Motor neuron (in vitro differentiated cells): ENCODE data around the gene STAT5B. TPM values are rescaled to one million over a fixed set of nuclear protein-coding genes. Genes with fewer than 3 reads are reported as not detected.
A peak's percentile ranks its signal among the peaks of the same experiment; 100 is the strongest.
"Not testable (repeated sequence)": the region's sequence is repeated elsewhere in the genome, so short reads cannot be mapped to it uniquely, and the experiment has no call there.

Source experiments
- ATAC-seq, 8 experiments: fragments of 200-7000 bp; cut with Tn5 transposase; replicated peaks in 6 of 8; 2 replicates each; pipeline ENCODE4 v1.8.0; 2021; ENCODE audit warnings: mild to moderate bottlenecking in 8 of 8, moderate library complexity in 8 of 8
- H3K27ac ChIP-seq, 2 donors: fragments of 250-450 bp; sonication (Bioruptor Pico); 2 replicates each; pipeline ENCODE4 v1.9.0; 2021; ENCODE audit warnings: antibody characterized with exemption in 2 of 2, mild to moderate bottlenecking in 2 of 2, moderate library complexity in 1 of 2
- H3K4me1 ChIP-seq, 2 donors: fragments of 250-450 bp; sonication (Bioruptor Pico); replicated peaks in 1 of 2; 2 replicates each; pipeline ENCODE4 v1.6.1; 2021; ENCODE audit warnings: antibody characterized with exemption in 2 of 2, mild to moderate bottlenecking in 2 of 2, moderate library complexity in 1 of 2
- H3K4me3 ChIP-seq, 5 donors: fragments of 250-450 bp; sonication (Bioruptor Pico); 2 replicates each; pipeline ENCODE4 v1.9.0; 2021; ENCODE audit warnings: antibody characterized with exemption in 5 of 5, mild to moderate bottlenecking in 5 of 5, moderate library complexity in 4 of 5
- WGBS, 10 experiments: fragments of 450-650 bp; shearing (Covaris generic); methylation state at CpG; one replicate each; pipeline ENCODE4 v1.0.0; 2022; 5-methylcytosine and 5-hydroxymethylcytosine counted together
- in situ Hi-C, 9 experiments: fragments of 400-800 bp; cut with MboI; loops; one replicate each; pipeline ENCODE4 v1.15.0; 2021; ENCODE audit warnings: low sequenced_read_pairs in 9 of 9, low pct_unique_long_range_greater_than_20kb in 2 of 9; ENCODE audit not compliant: unreplicated experiment in 9 of 9
- total RNA-seq, 8 experiments: library from RNA; unstranded; fragments of 300-600 nt; gene quantifications; 2 replicates each; pipeline versions ENCODE4 v1.2.3 to v1.2.4, GENCODE V29; 2022

STAT5B gene
- 10 to 100 TPM; 21.6 to 27.7 (median 23.5) TPM for total RNA-seq

DNA sequence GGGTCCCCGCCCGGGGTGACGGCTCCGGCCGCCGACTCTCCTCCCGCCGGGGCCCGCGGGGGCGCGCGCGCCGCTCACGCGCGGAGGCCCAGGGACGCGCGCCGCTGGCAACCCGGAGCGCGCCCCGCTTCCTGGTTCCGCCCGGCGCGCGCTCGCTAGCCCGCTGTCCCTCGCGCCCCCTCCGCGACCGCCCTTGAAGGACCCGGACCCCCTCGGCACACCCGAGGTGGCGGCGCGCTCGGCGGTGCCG lies at the start of gene STAT5B:
Gene STAT5B (minus strand): TSS at position 33 of the 250 bp plus-strand sequence. CDS start 44,264 bp downstream, outside the sequence.
- Histone ChIP-seq H3K27ac (peak within 1 kb of the TSS; percentile 89 to 92), H3K4me3 (peak within 1 kb of the TSS; percentile 77 to 96 (median 92)), H3K4me1 (peaks cover 17 to 27% of the 10 kb centered on the region in 2 donors)
- peak; percentile 64 to 82 (median 72) for ATAC-seq
- in situ Hi-C loops = no loop called here
- WGBS, 10 experiments = 0% methylated on average over 7 of the region's 47 CpGs; no CpG with 5 or more reads in 9 of the 10 experiments

DNA sequence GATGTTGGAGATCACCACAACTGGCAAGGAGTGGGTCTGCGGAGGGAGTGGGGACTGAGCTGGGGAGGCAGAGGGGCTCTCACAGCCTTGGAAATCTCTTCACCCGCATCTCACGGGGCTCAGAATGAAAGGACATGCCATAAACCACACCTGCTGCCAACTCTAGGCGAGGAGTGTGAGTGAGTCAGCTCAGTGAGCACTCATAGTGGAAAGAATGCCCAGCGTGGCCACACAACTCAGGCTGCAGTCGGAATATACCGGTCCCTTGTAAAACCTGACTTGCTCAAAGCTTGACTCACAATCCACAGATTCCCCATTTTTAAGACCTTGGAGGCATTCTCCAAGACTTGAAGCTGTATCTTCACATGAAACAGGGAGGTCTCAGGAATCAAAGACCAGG lies 48.8 kb upstream of the STAT5B start:
- 40 to 100% (median 81%) methylated on average over 1 to 4 of the region's 7 CpGs; no CpG with 5 or more reads in 5 of the 10 experiments for WGBS, 10 experiments
- in situ Hi-C loops = loop anchor here in 2 of 9 experiments (10.0 to 25.0 kb wide), 2 partner anchors 80 to 162 kb away; no protein-coding TSS in a partner anchor
- no peak overlapping the region for H3K4me3 ChIP-seq
- peaks cover 8 to 14% of the 10 kb centered on the region in 2 donors for H3K4me1 ChIP-seq
- H3K27ac ChIP-seq = no peak overlapping the region
- ATAC-seq = no peak

DNA sequence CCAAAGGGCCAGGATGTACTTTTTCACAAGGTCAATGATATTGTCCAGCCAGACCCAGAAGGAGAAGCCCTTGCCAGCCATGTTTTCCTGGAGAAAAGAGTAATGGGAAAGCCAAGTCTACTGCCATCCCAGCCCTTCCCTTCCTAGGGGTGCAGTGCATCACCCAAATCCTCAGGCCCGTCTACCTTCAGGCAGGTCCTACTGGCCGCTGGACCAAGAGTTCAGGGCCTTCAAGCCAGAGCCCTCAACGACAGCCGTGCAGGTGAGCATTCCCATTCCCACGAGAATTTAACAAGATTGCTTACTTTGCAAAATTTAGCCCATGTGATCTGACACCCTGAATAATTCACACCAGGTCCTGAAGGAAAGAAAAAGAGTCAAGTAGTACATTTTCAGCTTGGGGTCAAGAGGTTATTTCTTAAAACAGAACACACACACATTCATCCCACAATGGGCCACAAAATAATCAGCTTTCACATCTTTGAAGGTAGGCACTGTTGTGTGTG lies 47.1 kb upstream of the STAT5B start:
- Histone ChIP-seq H3K4me1 (peaks cover 2 to 5% of the 10 kb centered on the region in 2 donors), H3K27ac (no peak overlapping the region), H3K4me3 (no peak overlapping the region)
- in situ Hi-C loops = loop anchor here in 2 of 9 experiments (10.0 to 25.0 kb wide), 2 partner anchors 81 to 89 kb away; partner anchors contain the start of gene CAVIN1 (in 1 of the 2)
- 44 to 100% (median 90%) methylated on average over 1 to 5 of the region's 5 CpGs; no CpG with 5 or more reads in 5 of the 10 experiments for WGBS, 10 experiments
- ATAC-seq = peak in 4 of 8 experiments; percentile 9 to 18 (median 11)

DNA sequence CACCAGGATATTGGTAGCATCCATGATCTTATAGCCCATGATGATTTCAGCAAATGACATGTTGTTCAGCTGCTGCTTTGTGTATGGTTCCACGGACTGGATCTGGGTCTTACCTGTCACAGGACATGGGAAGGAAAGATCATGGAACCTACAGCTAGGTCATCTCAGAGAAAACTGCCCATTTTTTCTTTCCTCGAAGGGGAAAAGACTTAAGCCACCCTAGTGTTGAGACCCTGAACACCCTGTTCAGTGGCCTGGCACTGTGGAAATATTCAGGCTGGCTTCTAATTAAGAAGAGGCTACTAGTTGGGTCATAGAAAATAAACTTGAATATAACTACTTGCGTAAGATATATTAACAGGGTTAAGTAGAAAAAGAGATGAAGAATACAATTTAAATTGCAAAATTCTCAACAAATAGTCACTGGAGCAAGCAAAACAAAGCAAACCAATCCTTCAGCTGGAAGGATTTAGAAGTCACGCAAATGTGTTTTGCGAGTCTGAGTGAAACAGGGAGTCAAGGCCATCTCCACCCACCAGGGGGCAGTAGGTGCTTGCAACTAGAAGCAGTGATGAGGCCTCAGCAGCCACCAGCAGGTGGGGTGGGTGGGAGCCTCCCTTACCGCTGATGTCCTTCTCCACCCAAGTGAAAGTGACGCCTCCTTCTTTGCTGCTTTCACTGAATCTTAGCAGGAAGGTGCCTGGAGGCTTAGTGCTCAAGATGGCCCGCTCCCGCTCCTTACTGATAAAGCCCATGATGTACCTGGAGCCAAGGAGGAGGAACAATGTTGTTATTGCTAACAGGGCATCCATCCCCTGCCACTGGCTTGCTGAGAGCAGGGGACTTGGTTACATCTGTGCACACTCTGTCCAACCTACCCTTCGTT lies 46.4 kb upstream of the STAT5B start:
- WGBS, 10 experiments = 14 to 100% (median 45%) methylated on average over 1 to 7 of the region's 10 CpGs
- in situ Hi-C loops = loop anchor here in 2 of 9 experiments (10.0 to 25.0 kb wide), 2 partner anchors 82 to 90 kb away; partner anchors contain the start of gene CAVIN1 (in 1 of the 2)
- Histone ChIP-seq H3K4me3 (no peak overlapping the region), H3K27ac (no peak overlapping the region), H3K4me1 (peaks cover 2 to 5% of the 10 kb centered on the region in 2 donors)
- peak; percentile 95 to 98 (median 96) for ATAC-seq

DNA sequence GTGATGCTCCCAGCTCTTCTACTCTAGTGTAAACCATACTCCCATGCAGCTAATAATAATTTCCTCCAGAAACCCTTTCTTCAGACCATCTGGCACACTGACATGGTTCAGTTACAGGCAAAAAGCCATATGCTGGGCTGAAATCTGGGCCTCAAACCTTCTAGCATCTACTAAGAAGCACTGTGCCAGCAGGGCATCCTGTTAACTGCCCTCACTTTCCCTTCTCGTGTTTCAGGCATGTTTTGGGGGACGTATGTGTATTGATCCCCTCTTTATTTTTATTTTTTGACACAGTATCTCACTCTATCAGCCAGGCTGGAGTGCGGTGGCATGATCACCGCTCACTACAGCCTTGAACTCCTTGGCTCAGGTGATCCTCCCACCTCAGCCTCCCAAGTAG lies 45.4 kb upstream of the STAT5B start:
- Histone ChIP-seq H3K4me1 (peaks cover 2 to 5% of the 10 kb centered on the region in 2 donors), H3K4me3 (no peak overlapping the region), H3K27ac (no peak overlapping the region)
- WGBS, 10 experiments = 57 to 100% (median 96%) methylated on average over 2 to 4 of the region's 4 CpGs; no CpG with 5 or more reads in 5 of the 10 experiments
- ATAC-seq = no peak
- in situ Hi-C loops = loop anchor here in 2 of 9 experiments (10.0 to 25.0 kb wide), 2 partner anchors 83 to 91 kb away; partner anchors contain the start of gene CAVIN1 (in 1 of the 2)

DNA sequence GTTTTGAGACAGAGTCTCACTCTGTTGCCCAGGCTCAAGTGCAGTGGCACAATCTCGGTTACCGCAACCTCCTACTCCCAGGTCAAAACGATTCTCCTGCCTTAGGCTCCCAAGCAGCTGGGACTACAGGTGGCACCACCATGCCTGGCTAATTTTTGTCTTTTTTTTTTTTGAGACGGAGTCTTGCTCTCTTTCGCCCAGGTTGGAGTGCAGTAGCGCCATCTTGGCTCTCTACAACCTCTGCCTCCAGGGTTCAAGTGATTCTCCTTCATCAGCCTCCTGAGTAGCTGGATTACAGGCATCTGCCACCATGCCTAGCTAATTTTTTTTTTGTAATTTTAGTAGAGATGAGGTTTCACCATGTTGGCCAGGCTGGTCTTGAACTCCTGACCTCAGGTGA lies 41.8 kb upstream of the STAT5B start:
- 80 to 100% (median 94%) methylated on average over 1 to 5 of the region's 6 CpGs; no CpG with 5 or more reads in 1 of the 10 experiments for whole genome bisulfite sequencing, 10 experiments
- in situ Hi-C loops = loop anchor here in 1 of 9 experiments (25.0 kb wide), 1 partner anchor 94 kb away; the partner anchor contains the start of gene CAVIN1
- H3K4me1 ChIP-seq, ATAC-seq, H3K4me3 ChIP-seq, H3K27ac ChIP-seq: not testable (repeated sequence)

DNA sequence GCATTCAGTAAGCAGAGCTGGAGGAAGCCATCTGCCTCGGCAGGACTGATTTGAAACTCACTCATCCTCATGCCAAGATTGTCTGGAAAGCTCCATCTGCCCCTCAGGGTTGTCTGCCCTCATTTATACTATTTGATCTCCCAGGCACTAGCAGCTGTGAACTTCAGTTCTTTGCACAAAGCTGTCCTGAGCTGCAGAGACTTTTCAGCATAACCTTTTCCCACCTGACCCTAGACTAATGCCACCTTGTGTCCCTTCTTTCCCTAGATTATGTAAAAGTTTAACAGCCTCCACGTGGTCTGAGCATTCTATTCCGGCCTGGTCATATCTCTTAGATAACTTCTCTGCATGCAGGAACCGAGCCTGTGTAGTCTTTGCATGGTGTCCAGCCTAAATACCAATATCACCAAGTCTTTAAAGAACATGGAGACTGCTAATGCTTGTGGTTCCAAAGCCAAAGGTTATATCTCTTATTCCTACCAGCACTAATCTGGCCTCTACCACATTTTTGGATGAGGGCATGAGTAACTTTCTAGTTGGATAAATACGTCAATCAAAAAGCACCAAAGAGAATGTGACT lies 41.2 kb upstream of the STAT5B start:
- ATAC-seq = no peak
- in situ Hi-C loops = loop anchor here in 1 of 9 experiments (25.0 kb wide), 1 partner anchor 95 kb away; the partner anchor contains the start of gene CAVIN1
- Histone ChIP-seq H3K27ac (no peak overlapping the region), H3K4me3 (no peak overlapping the region), H3K4me1 (peaks cover 6 to 7% of the 10 kb centered on the region in 2 donors)
- 0 to 100% (median 94%) methylated on average over 1 to 5 of the region's 5 CpGs for WGBS, 10 experiments

DNA sequence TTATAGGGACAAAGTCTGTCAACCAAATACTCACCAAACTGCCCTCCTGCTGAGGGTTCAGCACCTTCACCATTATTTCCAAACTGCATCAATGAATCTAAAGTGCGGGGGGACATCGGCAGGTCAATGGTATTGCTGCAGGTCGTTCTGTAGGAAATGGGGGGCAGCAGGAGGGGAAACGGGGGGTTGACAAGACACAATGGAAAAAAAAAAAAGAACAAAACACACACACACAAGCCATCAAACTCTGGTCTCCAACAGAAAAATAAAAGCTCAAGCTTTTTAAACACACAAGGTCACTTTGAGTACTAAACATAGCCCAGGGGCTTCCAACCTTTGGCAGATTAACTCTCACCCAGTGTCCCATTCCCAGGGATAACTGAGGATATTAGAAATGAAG lies 40.6 kb upstream of the STAT5B start:
- 83 to 100% (median 93%) methylated on average over 1 to 4 of the region's 4 CpGs; no CpG with 5 or more reads in 4 of the 10 experiments for WGBS, 10 experiments
- Histone ChIP-seq H3K4me3 (no peak overlapping the region), H3K27ac (no peak overlapping the region), H3K4me1 (peaks cover 11 to 12% of the 10 kb centered on the region in 2 donors)
- in situ Hi-C loops = loop anchor here in 1 of 9 experiments (25.0 kb wide), 1 partner anchor 96 kb away; the partner anchor contains the start of gene CAVIN1
- no peak for ATAC-seq

DNA sequence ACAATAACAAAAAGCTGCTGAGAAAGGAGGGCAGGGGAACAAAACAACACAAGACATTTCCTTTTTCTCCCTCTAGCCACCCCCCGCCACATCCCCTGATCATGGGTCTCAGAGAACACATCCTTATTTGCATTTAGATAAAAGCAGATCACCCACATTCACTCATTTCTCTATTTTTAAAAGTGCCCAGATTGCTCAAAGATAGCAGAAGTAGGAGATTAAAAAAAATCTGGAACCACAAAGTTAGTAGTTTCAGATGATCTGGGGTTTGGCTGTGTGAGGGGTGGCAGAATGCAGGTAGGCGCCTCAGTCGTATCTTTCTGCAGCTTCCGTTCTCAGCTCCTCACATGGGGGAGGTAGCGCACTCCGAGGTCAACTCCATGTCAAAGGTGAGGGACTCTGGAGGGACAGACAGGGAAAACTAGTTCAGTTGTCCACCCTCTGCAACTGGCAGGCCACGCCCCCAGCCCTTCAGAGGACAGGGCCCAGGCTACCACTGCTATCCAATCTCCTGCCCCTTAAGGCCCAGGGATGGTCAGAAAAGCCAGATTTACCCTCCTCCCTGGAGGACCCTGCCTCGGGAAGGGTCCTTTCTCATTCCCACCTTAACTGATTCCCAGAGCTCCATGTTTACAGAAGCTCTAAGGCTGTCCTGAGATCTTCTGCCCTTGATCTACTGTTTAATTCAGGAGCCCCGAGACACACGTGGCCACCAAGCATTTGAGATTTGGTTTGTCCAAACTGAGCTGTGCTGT lies 39.4 kb upstream of the STAT5B start:
- Histone ChIP-seq H3K27ac (no peak overlapping the region), H3K4me1 (peaks cover 23% of the 10 kb centered on the region in 2 donors), H3K4me3 (no peak overlapping the region)
- no peak for ATAC-seq
- in situ Hi-C loops = loop anchor here in 1 of 9 experiments (25.0 kb wide), 1 partner anchor 97 kb away; the partner anchor contains the start of gene CAVIN1
- 81 to 100% (median 89%) methylated on average over 1 to 10 of the region's 10 CpGs; no CpG with 5 or more reads in 1 of the 10 experiments for WGBS, 10 experiments

DNA sequence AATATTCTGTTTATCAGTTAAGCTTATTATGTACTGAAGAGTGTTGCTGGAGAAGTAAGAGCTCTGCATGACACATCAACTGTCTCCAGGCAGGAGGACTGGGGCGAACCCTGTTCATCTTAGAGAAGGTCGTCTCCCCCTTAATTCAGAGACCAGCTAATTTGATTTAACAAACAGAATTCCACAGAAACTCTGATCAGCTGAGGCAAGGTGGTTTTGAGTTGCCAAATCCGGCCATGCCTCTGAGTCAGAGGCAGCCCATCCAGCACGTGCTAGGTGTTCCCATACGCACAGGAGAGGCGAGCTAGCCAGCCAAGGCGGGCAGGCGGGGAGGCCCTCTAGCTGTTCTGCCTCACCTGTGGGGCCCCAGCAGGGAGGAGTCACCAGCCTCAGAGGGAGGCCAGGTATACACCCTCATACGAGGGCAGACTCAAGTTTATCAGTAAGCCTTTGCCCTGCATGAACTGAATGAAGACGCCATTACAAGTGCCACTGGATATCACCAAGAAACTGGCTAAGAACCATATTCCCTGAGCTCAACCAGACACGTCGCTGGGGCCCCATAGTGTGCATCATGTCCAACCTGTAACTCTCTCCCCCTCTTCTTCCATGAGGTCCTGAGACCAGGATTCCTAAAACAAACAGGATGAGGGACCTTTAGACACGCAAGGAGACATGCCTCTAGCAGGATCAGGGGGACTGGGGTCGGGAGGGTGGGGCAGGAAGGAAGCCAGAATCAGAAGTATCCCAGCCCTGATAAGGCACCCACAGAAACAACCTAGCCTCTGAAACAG lies 37.8 kb upstream of the STAT5B start:
- in situ Hi-C loops = loop anchor here in 1 of 9 experiments (25.0 kb wide), 1 partner anchor 98 kb away; the partner anchor contains the start of gene CAVIN1
- Histone ChIP-seq H3K4me1 (peaks cover 30% of the 10 kb centered on the region in 2 donors), H3K4me3 (no peak overlapping the region), H3K27ac (peak overlapping the region in 1 of 2 donors; percentile 13)
- 67 to 100% (median 78%) methylated on average over 1 to 7 of the region's 14 CpGs; no CpG with 5 or more reads in 5 of the 10 experiments for WGBS, 10 experiments
- no peak for ATAC-seq

DNA sequence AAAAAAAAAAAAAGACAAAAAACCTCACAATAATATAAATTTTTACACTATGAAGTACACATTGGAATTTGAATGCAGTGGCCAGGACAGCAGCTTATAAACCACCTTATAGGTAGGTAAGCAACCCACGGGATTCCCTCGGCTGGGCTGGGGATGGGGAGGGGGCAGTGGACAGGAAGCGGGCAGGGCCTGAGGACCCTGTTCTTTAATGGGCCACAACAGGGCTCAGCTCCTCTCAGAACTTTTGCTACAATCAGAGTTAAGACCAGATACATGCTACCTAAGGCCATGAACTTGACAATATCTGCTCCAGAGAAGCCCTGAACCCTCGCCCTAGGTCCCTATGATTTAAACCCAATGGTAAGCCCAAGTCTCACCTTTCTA lies 37.2 kb upstream of the STAT5B start:
- Histone ChIP-seq H3K4me3 (no peak overlapping the region), H3K27ac (peak overlapping the region in 1 of 2 donors; percentile 13), H3K4me1 (peaks cover 30% of the 10 kb centered on the region in 2 donors)
- WGBS, 10 experiments = 93 to 100% (median 98%) methylated on average over 1 to 3 of the region's 4 CpGs; no CpG with 5 or more reads in 6 of the 10 experiments
- in situ Hi-C loops = loop anchor here in 1 of 9 experiments (25.0 kb wide), 1 partner anchor 99 kb away; the partner anchor contains the start of gene CAVIN1
- no peak for ATAC-seq
